H1 (cell line): ENCODE data around the gene ZMYND10. TPM values are rescaled to one million over a fixed set of nuclear protein-coding genes. Genes with fewer than 3 reads are reported as not detected.

Experiments
- CTCF ChIA-PET: fragments of 300-600 bp; sonication (Branson Sonifier 250); formaldehyde crosslinking; loops from one replicate; lab custom pipeline; 2021; ENCODE audit not compliant: partially characterized antibody; lab: Charles Lee
- POLR2A ChIA-PET: fragments of 300-600 bp; sonication (Branson Sonifier 250); formaldehyde crosslinking; loops from one replicate; lab custom pipeline; 2021; ENCODE audit warnings: inconsistent platforms; ENCODE audit not compliant: partially characterized antibody; lab: Charles Lee
- DNase-seq, 2 experiments: peaks; one replicate each; pipeline versions ENCODE4 v3.0.0 to v3.0.0-alpha.2; 2010 to 2022; ENCODE audit warnings: low spot score in 2 of 2, low read depth in 1 of 2, mixed read lengths in 1 of 2
- FAIRE-seq: peaks from 2 replicates; lab custom pipeline; 2011; peaks lifted over from hg19 to GRCh38; lab: Jason Lieb, UNC
- H2AFZ ChIP-seq: 2 replicates; pipeline ENCODE4 v1.8.1; 2012; ENCODE audit warnings: low read length, inconsistent platforms
- H2AK5ac ChIP-seq: 2 replicates; pipeline ENCODE4 v1.6.1; 2013; ENCODE audit warnings: low read depth, low read length
- H2BK120ac ChIP-seq: replicated peaks from 2 replicates; pipeline ENCODE3; 2013; ENCODE audit warnings: low read depth, low read length, inconsistent platforms
- H2BK12ac ChIP-seq: 2 replicates; pipeline ENCODE4 v1.6.1; 2013; ENCODE audit warnings: low read depth, low read length
- H2BK15ac ChIP-seq: 2 replicates; pipeline ENCODE4 v1.6.1; 2013; ENCODE audit warnings: low read length
- H2BK20ac ChIP-seq: 2 replicates; pipeline ENCODE4 v1.6.1; 2013; ENCODE audit warnings: low read length
- H2BK5ac ChIP-seq: 2 replicates; pipeline ENCODE4 v1.6.1; 2013; ENCODE audit warnings: low read depth, low read length
- H3K14ac ChIP-seq: 2 replicates; pipeline ENCODE4 v1.6.1; 2013; ENCODE audit warnings: inconsistent platforms; ENCODE audit not compliant: insufficient read length
- H3K18ac ChIP-seq: 2 replicates; pipeline ENCODE4 v1.6.1; 2013; ENCODE audit warnings: low read length; ENCODE audit errors: extremely low read depth
- H3K23ac ChIP-seq: 2 replicates; pipeline ENCODE4 v1.6.1; 2013; ENCODE audit warnings: inconsistent platforms; ENCODE audit not compliant: insufficient read length
- H3K23me2 ChIP-seq: 2 replicates; pipeline ENCODE4 v1.6.1; 2013; ENCODE audit warnings: low read depth, low read length
- H3K27ac ChIP-seq: 2 replicates; pipeline ENCODE4 v1.6.1; 2011; ENCODE audit warnings: low read depth, low read length, inconsistent platforms
- H3K27me3 ChIP-seq, 4 experiments: replicated peaks in 1 of 4; 1 replicate in 1 of 4; 2 replicates in 3 of 4; pipeline versions ENCODE4 v1.6.1 to v1.8.1; 2011 to 2013; ENCODE audit warnings: low read length in 3 of 4, mild to moderate bottlenecking in 3 of 4, inconsistent platforms in 2 of 4, mixed read lengths in 2 of 4, moderate library complexity in 1 of 4; ENCODE audit not compliant: control insufficient read depth in 3 of 4, insufficient read depth in 3 of 4; ENCODE audit errors: extremely low read depth in 1 of 4
- H3K36me3 ChIP-seq, 4 experiments: 2 replicates each; pipeline versions ENCODE4 v1.6.1 to v1.8.1; 2011 to 2013; ENCODE audit warnings: mild to moderate bottlenecking in 4 of 4, low read length in 3 of 4, moderate library complexity in 2 of 4, control low read depth in 1 of 4, inconsistent platforms in 1 of 4; ENCODE audit not compliant: insufficient read depth in 4 of 4, control insufficient read depth in 2 of 4
- H3K4ac ChIP-seq: replicated peaks from 2 replicates; pipeline ENCODE3; 2013; ENCODE audit warnings: low read length, low read depth, mixed read lengths, inconsistent platforms; ENCODE audit not compliant: insufficient read length
- H3K4me1 ChIP-seq, 4 experiments: replicated peaks in 1 of 4; 1 replicate in 1 of 4; 2 replicates in 3 of 4; pipeline versions ENCODE4 v1.6.1 to v1.8.1; 2011 to 2013; ENCODE audit warnings: low read length in 3 of 4, inconsistent platforms in 2 of 4, mixed read lengths in 1 of 4; ENCODE audit not compliant: insufficient read depth in 4 of 4, control insufficient read depth in 3 of 4
- H3K4me2 ChIP-seq, 2 experiments: 2 replicates each; pipeline versions ENCODE4 v1.6.1 to v1.8.1; 2011 to 2013; ENCODE audit warnings: low read depth in 2 of 2, low read length in 2 of 2, control low read depth in 1 of 2, inconsistent platforms in 1 of 2, mild to moderate bottlenecking in 1 of 2; ENCODE audit not compliant: insufficient read depth in 1 of 2
- H3K4me3 ChIP-seq, 4 experiments: fragments of 200-600, 300-600 bp in 1 of 4; sonication (generic), shearing (Covaris generic), sonication (Bioruptor Twin) in 1 of 4; 2 replicates each; pipeline versions ENCODE4 v1.5.1 to v1.8.1; 2011 to 2016; ENCODE audit warnings: low read length in 4 of 4, low read depth in 3 of 4, control low read depth in 2 of 4, inconsistent platforms in 2 of 4, mild to moderate bottlenecking in 2 of 4, mixed read lengths in 1 of 4, moderate library complexity in 1 of 4; ENCODE audit not compliant: insufficient read depth in 2 of 4; ENCODE audit errors: extremely low read depth in 1 of 4
- H3K56ac ChIP-seq: replicated peaks from 2 replicates; pipeline ENCODE3; 2013; ENCODE audit warnings: low read depth, mild to moderate bottlenecking, mixed read lengths, low read length, inconsistent platforms; ENCODE audit not compliant: insufficient read length
- H3K79me1 ChIP-seq: 2 replicates; pipeline ENCODE4 v1.6.1; 2013; ENCODE audit warnings: low read depth, low read length, control low read depth
- H3K79me2 ChIP-seq, 2 experiments: 2 replicates each; pipeline versions ENCODE4 v1.6.1 to v1.8.1; 2012 to 2013; ENCODE audit warnings: low read length in 2 of 2, mild to moderate bottlenecking in 2 of 2, inconsistent platforms in 1 of 2; ENCODE audit not compliant: insufficient read depth in 2 of 2, control insufficient read depth in 1 of 2
- H3K9ac ChIP-seq, 4 experiments: replicated peaks in 1 of 4; 1 replicate in 1 of 4; 2 replicates in 3 of 4; pipeline versions ENCODE4 v1.6.1 to v1.8.1; 2011 to 2013; ENCODE audit warnings: low read depth in 3 of 4, low read length in 3 of 4, control low read depth in 2 of 4, mild to moderate bottlenecking in 2 of 4, moderate library complexity in 2 of 4, inconsistent platforms in 1 of 4; ENCODE audit errors: extremely low read depth in 1 of 4
- H3K9me3 ChIP-seq, 2 experiments: 2 replicates each; pipeline versions ENCODE4 v1.6.1 to v1.8.1; 2012 to 2013; ENCODE audit warnings: mild to moderate bottlenecking in 2 of 2, moderate library complexity in 2 of 2, control low read depth in 1 of 2, inconsistent platforms in 1 of 2, low read depth in 1 of 2, low read length in 1 of 2, mixed read lengths in 1 of 2; ENCODE audit not compliant: insufficient read depth in 2 of 2
- H4K20me1 ChIP-seq, 2 experiments: replicated peaks in 1 of 2; 2 replicates each; pipeline versions ENCODE3 to v1.8.1; 2011 to 2013; ENCODE audit warnings: inconsistent platforms in 2 of 2, low read length in 2 of 2, mild to moderate bottlenecking in 1 of 2; ENCODE audit not compliant: insufficient read depth in 2 of 2, control insufficient read depth in 1 of 2
- H4K5ac ChIP-seq: 2 replicates; pipeline ENCODE4 v1.6.1; 2013; ENCODE audit warnings: low read length, low read depth, mixed read lengths, inconsistent platforms; ENCODE audit not compliant: insufficient read length
- H4K8ac ChIP-seq: 2 replicates; pipeline ENCODE4 v1.8.0; 2013; ENCODE audit warnings: mild to moderate bottlenecking, moderate library complexity, low read length, inconsistent platforms; ENCODE audit not compliant: insufficient read depth; ENCODE audit errors: extremely low read depth
- H4K91ac ChIP-seq: replicated peaks from 2 replicates; pipeline ENCODE3; 2013; ENCODE audit warnings: low read length, mixed read lengths, inconsistent platforms; ENCODE audit not compliant: insufficient read length
- CTCF ChIP-seq, 3 experiments: IDR thresholded peaks; 1 replicate in 2 of 3; 2 replicates in 1 of 3; pipeline versions ENCODE4 v1.5.1 to v1.6.1; 2011; ENCODE audit warnings: low read length in 3 of 3, mild to moderate bottlenecking in 3 of 3, inconsistent platforms in 2 of 3, low read depth in 1 of 3, moderate library complexity in 1 of 3; ENCODE audit not compliant: insufficient read depth in 1 of 3; ENCODE audit errors: control extremely low read depth in 1 of 3
- HDAC6 ChIP-seq: IDR thresholded peaks from one replicate; pipeline ENCODE4 v1.7.1; 2012; ENCODE audit warnings: low read depth, mild to moderate bottlenecking, inconsistent platforms, low read length, moderate library complexity
- TAF1 ChIP-seq: IDR thresholded peaks from 2 replicates; pipeline ENCODE4 v1.6.1; 2011; ENCODE audit warnings: mild to moderate bottlenecking, low read depth, low read length
- WGBS, 2 experiments: shearing (Covaris generic) in 1 of 2; methylation state at CpG; one replicate each; pipeline versions ENCODE4 v1.1.6 to v1.1.7; 2013 to 2015; ENCODE audit warnings: low lambda C conversion rate in 2 of 2, mixed read lengths in 2 of 2, inconsistent platforms in 1 of 2, low coverage in 1 of 2, missing lambda C conversion rate in 1 of 2; ENCODE audit not compliant: insufficient replicate concordance in 2 of 2, insufficient coverage in 1 of 2, insufficient read length in 1 of 2; ENCODE audit errors: extremely low coverage in 1 of 2, missing lambda C conversion rate in 1 of 2; 5-methylcytosine and 5-hydroxymethylcytosine counted together
- polyA plus RNA-seq, 7 experiments: library from polyadenylated mRNA; depleted of rRNA in 3 of 7; stranded (reverse) in 5 of 7; unstranded in 2 of 7; fragments of >200 nt in 5 of 7; fragments of 200-250 nt in 2 of 7; gene quantifications; 1 replicate in 5 of 7; 2 replicates in 1 of 7; 4 replicates in 1 of 7; pipeline versions ENCODE4 v1.2.1 to v1.2.3, GENCODE V29; 2011 to 2013; ENCODE audit warnings: missing spikeins in 2 of 7, mixed read lengths in 2 of 7
- total RNA-seq: library from RNA; stranded (reverse); fragmentation: NEBNext Ultra II Directional; extraction: Animal tissue kit (Norgen Biotek cat#: 25700); gene quantifications from 2 replicates; pipeline ENCODE4 v1.2.1, GENCODE V29; 2021

The ZMYND10 gene
- total and polyA plus RNA-seq, 2 of the 8 experiments (the other 6 are each of a cell fraction or from before 2014, with no cell fraction given) = 0.56 to 0.79 TPM

GRCh38 chr3:50350213-50350526, 4.6 kb upstream of the ZMYND10 start:
- Histone ChIP-seq H2BK120ac (no peak overlapping the region), H2BK20ac (no peak overlapping the region), H3K27me3 (peaks cover 0 to 7% (median 7%) of the 10 kb centered on the region in 4 experiments; a peak in 6 of 7 replicates), H4K8ac (peak overlapping the region; percentile 37; the same call in 1 of the 2 replicates), H3K18ac (peak overlapping the region; percentile 85; the same call in 1 of the 2 replicates), H2AFZ (peak overlapping the region; percentile 82; the same call in 1 of the 2 replicates), H3K79me1 (no peaks in the 10 kb centered on the region; the same call in 1 of the 2 replicates), H3K23ac (no peak overlapping the region), H4K91ac (no peak overlapping the region), H3K4me1 (peaks cover 0 to 11% (median 8%) of the 10 kb centered on the region in 4 experiments; a peak in 5 of 7 replicates), H3K9ac (peak overlapping the region in 2 of 4 experiments; percentile 36 to 42; a peak in 5 of 7 replicates), H2BK12ac (no peak overlapping the region; the same call in 1 of the 2 replicates), H3K23me2 (peaks cover 17% of the 10 kb centered on the region), H3K9me3 (no peaks in the 10 kb centered on the region), H3K4ac (no peak overlapping the region), H3K4me3 (peak overlapping the region; percentile 79 to 87 (median 82)), H2BK15ac (0 out of 2 replicates have a peak overlapping the region, but pooled peaks have one; percentile 72), H3K36me3 (peaks cover 4 to 7% (median 6%) of the 10 kb centered on the region in 4 experiments; a peak in 5 of 8 replicates), H3K56ac (no peak overlapping the region), H3K14ac (no peak overlapping the region), H2AK5ac (no peak overlapping the region), H3K4me2 (peak overlapping the region; percentile 64 to 90), H4K5ac (no peak overlapping the region), H2BK5ac (0 out of 2 replicates have a peak overlapping the region, but pooled peaks have one; percentile 94), H4K20me1 (peaks cover 0 to 3% of the 10 kb centered on the region in 2 experiments), H3K27ac (no peak overlapping the region), H3K79me2 (no peaks in the 10 kb centered on the region)
- FAIRE-seq = no peak
- TF ChIP-seq CTCF (IDR thresholded peaks at IDR 0.05; ENCODE audit: control extremely low read depth in 1 of 3, insufficient read depth in 1 of 3, low read depth in 1 of 3, low read length in 3 of 3) (no peak), TAF1 (no peak), HDAC6 (no peak)
- no peak for DNase-seq
- POLR2A ChIA-PET = interaction anchor here (0.5 to 5.3 kb wide), 8 partner anchors 10 to 36 kb away, joined by 3 to 22 read pairs (median 4); partner anchors contain the start of gene RASSF1
- CTCF ChIA-PET = interaction anchor here (0.7 to 13.4 kb wide), 14 partner anchors 11 to 282 kb away, joined by 3 to 136 read pairs (median 9); partner anchors contain the start of gene TMEM115
- 33% methylated on average over 7 of the region's 7 CpGs; no CpG with 5 or more reads in 1 of the 2 experiments for WGBS, 2 experiments
